GM19035 (cell line): ENCODE results near the gene NDEL1.
A peak's percentile ranks its signal among the peaks of the same experiment; 100 is the strongest.

ENCODE experiments used
- ATAC-seq: cut with Tn5 transposase; IDR thresholded peaks from one replicate; pipeline ENCODE4 v1.9.1; 2021; ENCODE audit not compliant: unreplicated experiment

NDEL1 gene

GRCh38 chr17:8413328-8413727 lies 22.4 kb upstream of the NDEL1 start:
- no peak for ATAC-seq

GRCh38 chr17:8413938-8414337 lies 21.7 kb upstream of the NDEL1 start:
- ATAC-seq = no peak

GRCh38 chr17:8417806-8418205 lies 17.9 kb upstream of the NDEL1 start:
- no peak for ATAC-seq

GRCh38 chr17:8418471-8418870 lies 17.2 kb upstream of the NDEL1 start:
- no peak for ATAC-seq

- ATAC-seq = no peak
These were observed 16.4 kb upstream of the NDEL1 start for GRCh38 chr17:8419305-8419704.

GRCh38 chr17:8420041-8420934 lies 15.4 kb upstream of the NDEL1 start:
- no peak for ATAC-seq

GRCh38 chr17:8421571-8421970 lies 14.1 kb upstream of the NDEL1 start:
- ATAC-seq = no peak

- no peak for ATAC-seq
These were observed 9.5 kb upstream of the NDEL1 start for GRCh38 chr17:8426094-8426720.

GRCh38 chr17:8426802-8427201 lies 8.9 kb upstream of the NDEL1 start:
- ATAC-seq = no peak

GRCh38 chr17:8430966-8431365 lies 4.7 kb upstream of the NDEL1 start:
- ATAC-seq = no peak

- ATAC-seq = peak; percentile 57
These were observed 622 bp downstream of the NDEL1 start for GRCh38 chr17:8436169-8436843.

GRCh38 chr17:8436844-8437171 lies 1.1 kb downstream of the NDEL1 start:
- no peak for ATAC-seq

GRCh38 chr17:8438441-8438840 lies 2.8 kb downstream of the NDEL1 start:
- no peak for ATAC-seq

GRCh38 chr17:8439681-8440080 lies 4.0 kb downstream of the NDEL1 start:
- no peak for ATAC-seq

- ATAC-seq = no peak
These were observed 6.0 kb downstream of the NDEL1 start for GRCh38 chr17:8441690-8442089.

- no peak for ATAC-seq
These were observed 6.6 kb downstream of the NDEL1 start for GRCh38 chr17:8442310-8442709.

GRCh38 chr17:8443756-8444155 lies 8.1 kb downstream of the NDEL1 start:
- ATAC-seq = no peak

GRCh38 chr17:8444494-8444893 lies 8.8 kb downstream of the NDEL1 start:
- ATAC-seq = no peak

- no peak for ATAC-seq
These were observed 9.9 kb downstream of the NDEL1 start for GRCh38 chr17:8445536-8445935.

GRCh38 chr17:8447799-8448198 lies 12.1 kb downstream of the NDEL1 start:
- no peak for ATAC-seq

- ATAC-seq = no peak
These were observed 12.6 kb downstream of the NDEL1 start for GRCh38 chr17:8448310-8448709.
